VCaP (cell line): ENCODE results near the gene LAMA2.

Experiments
- H3K27ac ChIP-seq: fragments of 450-650 bp; 2 replicates; pipeline ENCODE4 v1.5.1; 2017
- TF ChIP-seq, protein P1 (sequence below): fragments of 450-650 bp; conservative IDR thresholded peaks from 2 replicates; pipeline ENCODE4 v1.5.1; 2017; ENCODE audit warnings: mild to moderate bottlenecking, moderate library complexity

The LAMA2 gene

DNA sequence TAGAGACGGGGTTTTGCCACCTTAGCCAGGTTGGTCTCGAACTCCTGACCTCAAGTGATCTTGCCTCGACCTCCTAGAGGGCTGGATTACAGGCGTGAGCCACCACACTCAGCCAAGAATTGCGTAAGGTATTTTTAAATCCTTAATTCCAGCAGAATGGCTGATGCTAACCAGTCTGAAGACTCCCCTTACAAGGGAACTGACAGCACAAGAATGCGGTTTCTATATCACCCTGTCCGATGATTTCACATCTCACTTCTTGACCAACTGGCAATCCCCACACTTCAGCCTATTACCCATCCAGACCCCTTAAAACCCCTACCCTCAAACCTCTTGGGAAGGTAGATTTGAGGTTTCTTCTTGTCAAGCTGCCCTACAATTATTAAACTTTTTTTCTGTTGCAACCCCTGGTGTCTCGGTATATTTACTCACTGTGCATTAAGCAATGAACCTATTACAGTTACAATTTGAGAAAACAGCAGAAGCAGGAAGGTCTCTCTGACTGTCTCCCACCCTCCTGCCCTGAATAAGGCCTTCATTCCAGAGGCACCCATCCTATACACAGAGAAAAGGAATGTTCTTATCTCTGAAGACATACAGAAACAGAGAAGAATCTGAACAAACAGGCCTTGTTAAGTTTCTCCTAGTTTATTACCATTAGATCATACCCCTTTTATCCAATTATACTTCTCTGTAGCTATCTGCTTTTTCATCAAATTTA lies 662.1 kb downstream of the LAMA2 start:
- H3K27ac ChIP-seq, result no peak overlapping the region
- TF ChIP-seq, protein P1, sequence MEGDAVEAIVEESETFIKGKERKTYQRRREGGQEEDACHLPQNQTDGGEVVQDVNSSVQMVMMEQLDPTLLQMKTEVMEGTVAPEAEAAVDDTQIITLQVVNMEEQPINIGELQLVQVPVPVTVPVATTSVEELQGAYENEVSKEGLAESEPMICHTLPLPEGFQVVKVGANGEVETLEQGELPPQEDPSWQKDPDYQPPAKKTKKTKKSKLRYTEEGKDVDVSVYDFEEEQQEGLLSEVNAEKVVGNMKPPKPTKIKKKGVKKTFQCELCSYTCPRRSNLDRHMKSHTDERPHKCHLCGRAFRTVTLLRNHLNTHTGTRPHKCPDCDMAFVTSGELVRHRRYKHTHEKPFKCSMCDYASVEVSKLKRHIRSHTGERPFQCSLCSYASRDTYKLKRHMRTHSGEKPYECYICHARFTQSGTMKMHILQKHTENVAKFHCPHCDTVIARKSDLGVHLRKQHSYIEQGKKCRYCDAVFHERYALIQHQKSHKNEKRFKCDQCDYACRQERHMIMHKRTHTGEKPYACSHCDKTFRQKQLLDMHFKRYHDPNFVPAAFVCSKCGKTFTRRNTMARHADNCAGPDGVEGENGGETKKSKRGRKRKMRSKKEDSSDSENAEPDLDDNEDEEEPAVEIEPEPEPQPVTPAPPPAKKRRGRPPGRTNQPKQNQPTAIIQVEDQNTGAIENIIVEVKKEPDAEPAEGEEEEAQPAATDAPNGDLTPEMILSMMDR, result no peak

DNA sequence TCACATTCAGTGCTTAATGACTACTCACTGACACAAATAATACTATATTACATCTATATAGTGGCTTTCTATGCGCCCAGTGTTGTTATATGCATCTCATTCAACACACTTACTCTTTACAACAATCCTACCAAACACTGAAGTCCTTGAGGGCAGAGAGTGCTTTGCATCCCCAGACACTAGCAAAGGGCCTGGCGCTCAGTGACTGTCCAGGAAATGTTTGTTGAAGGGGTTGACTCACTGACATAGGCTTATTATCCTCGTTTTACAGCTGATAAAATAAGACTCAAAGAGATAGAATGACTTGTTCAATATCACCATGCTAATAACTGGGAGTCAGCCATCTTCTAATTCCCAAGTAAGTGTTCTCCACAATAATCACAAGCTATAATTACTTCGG lies 663.8 kb downstream of the LAMA2 start:
- H3K27ac ChIP-seq, result no peak overlapping the region
- TF ChIP-seq, protein P1, result no peak

DNA sequence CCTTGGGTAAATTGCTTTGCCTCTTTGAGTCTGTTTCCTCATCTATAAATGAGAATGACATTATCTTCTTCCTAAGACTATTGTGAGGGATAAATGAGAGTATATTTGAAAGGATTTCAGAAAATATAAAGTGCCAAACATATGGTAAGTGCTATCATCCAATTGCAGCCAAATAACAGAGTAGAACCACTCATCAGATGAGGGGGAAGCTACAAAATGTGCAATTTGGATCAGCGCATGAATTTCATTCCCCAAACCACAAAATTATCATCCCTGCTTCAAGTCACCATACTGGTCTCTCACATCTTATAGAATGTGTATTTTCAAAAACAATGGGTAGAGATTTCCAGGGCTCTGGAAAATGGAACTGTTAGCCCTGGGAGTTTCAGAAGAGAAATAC lies 668.5 kb downstream of the LAMA2 start:
- no peak overlapping the region for H3K27ac ChIP-seq
- TF ChIP-seq, protein P1, result no peak

DNA sequence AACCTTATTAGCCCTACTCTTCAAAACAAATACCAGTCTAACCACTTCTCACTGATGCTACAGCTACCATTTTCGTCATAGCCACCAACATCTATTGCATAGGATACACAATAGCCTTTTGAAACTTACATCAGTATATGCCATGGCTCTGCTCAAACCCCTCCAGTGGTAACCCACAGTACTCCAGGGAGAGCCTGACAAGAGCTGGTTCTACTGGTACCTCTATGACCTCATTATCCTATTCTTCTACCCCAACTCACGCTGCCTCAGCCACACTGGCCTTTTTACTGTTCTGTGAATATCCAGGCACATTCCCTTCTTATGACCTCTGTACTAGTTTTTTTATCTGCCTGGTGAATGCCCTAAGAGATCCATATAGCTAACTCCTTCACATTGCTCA lies 669.5 kb downstream of the LAMA2 start:
- TF ChIP-seq, protein P1, result no peak
- no peak overlapping the region for H3K27ac ChIP-seq

DNA sequence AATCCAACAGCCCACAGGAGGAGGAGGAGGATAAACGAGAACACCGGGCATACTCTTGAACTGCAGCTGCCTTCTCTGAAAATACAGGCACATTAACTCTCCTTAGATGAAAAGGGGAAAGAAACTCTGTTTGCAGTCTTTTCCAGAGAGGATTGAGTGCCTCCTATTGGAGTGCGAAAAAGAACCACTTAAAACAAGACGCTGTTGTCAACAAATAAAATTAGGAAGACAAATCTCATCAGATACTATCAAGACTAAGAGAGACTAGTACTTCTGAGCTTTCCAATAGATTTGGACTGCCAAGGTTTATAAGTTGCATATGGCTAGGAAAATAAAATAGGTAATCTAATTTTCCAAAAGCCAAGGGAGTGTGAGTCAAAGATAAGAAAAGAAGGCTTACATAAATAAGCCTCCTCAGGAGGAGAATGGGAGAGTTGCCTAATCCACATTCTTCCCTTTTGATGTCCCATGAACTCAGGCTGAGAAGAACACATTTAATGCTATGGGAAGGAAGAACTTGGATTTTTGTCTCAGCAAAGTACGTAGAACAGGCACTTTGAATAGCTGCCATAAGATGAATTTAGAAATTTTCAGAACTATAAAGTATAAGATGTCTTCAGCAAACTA lies 672.4 kb downstream of the LAMA2 start:
- TF ChIP-seq, protein P1, result no peak
- H3K27ac ChIP-seq, result no peak overlapping the region

DNA sequence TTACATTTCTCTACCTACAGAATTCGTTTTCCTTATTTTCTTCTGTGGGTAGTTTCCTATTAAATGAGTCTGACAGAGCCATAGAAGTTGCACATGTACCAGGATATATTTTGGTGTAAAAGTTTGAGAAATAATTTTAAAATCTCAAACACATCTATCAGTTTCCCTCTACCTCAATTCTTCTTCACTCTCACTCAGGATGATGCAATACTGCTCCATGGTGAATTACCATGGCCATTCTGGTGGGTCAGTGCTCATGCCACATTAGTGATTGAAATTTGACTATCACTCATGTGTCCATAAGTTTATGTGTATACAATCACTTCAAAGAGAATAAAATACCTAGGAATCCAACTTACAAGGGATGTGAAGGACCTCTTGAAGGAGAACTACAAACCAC lies 675.3 kb downstream of the LAMA2 start:
- no peak overlapping the region for H3K27ac ChIP-seq

DNA sequence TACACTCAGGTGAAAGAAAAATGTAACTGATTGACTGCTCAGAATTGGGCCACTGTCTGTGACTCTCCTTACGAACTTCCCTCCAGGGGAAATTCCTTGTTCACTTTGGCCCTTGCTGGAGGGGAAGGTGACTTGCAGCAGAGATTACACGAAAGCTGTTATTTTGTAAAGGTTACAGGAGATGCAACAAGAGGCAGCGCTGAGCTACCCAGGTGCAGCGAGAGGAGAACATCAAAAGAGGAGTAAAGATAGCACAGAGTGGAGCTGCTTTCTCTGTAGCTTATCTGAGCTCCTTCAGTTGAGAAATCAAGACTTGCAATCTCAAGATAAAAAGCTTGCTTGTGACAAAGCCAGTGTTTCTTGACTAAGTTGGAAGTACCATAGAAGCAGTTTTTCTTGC lies 682.4 kb downstream of the LAMA2 start:
- no peak overlapping the region for H3K27ac ChIP-seq
- TF ChIP-seq, protein P1, result no peak

More for the DNA sequence above, 675.3 kb downstream of the LAMA2 start:
- TF ChIP-seq, protein P1, result no peak
